IPS DF 6.9 (cell line): Measurements from ENCODE around the gene VPS39.

Source experiments
- DNase-seq: peaks from one replicate; pipeline ENCODE4 v3.0.0-alpha.2; 2013; ENCODE audit warnings: low read depth, low spot score
- H3K27ac ChIP-seq: one replicate; pipeline ENCODE4 v1.5.1; 2013; ENCODE audit warnings: low read length, control low read depth
- H3K27me3 ChIP-seq: 2 replicates; pipeline ENCODE4 v1.6.1; 2013; ENCODE audit warnings: mild to moderate bottlenecking, low read length; ENCODE audit not compliant: control insufficient read depth, insufficient read depth
- H3K36me3 ChIP-seq: 2 replicates; pipeline ENCODE4 v1.6.1; 2013; ENCODE audit warnings: low read length; ENCODE audit not compliant: control insufficient read depth, insufficient read depth
- H3K4me1 ChIP-seq: 2 replicates; pipeline ENCODE4 v1.6.1; 2013; ENCODE audit warnings: low read length; ENCODE audit not compliant: control insufficient read depth, insufficient read depth
- H3K4me3 ChIP-seq: 2 replicates; pipeline ENCODE4 v1.5.1; 2013; ENCODE audit warnings: mild to moderate bottlenecking, low read length
- H3K9me3 ChIP-seq: 2 replicates; pipeline ENCODE4 v1.6.1; 2013; ENCODE audit warnings: low read length, inconsistent platforms; ENCODE audit not compliant: control insufficient read depth, insufficient read depth
- WGBS: extraction: QIAGEN DNeasy Blood & Tissue Kit; methylation state at CpG from one replicate; pipeline ENCODE4 v1.1.7; 2013; ENCODE audit warnings: mixed read lengths, missing lambda C conversion rate; ENCODE audit not compliant: insufficient read length, insufficient coverage; 5-methylcytosine and 5-hydroxymethylcytosine counted together

VPS39 gene

DNA sequence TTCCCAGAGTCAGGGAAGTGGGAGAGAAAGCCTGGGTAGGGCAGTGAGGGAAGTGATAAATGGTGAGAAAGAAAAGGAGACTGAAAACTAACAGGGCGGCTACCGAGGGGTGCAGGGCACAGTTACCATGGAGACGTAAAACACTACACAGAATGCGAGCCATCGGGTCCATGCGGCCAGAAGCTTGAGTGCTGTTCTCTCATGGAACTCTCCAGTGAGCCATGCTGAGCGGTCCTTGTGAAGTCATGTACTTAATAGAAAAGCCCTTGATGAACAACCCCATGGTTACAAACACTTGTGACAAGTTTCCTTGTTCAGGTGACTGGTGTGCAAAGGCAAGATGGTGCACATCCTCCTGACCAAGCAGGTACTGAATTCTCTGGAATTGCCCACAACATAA, 48.0 kb downstream of the VPS39 start:
- no CpG with 5 or more reads among the region's 7 CpGs for WGBS
- Histone ChIP-seq H3K27me3 (no peaks in the 10 kb centered on the region), H3K4me1 (no peaks in the 10 kb centered on the region), H3K4me3 (no peak overlapping the region), H3K36me3 (peaks cover 22% of the 10 kb centered on the region), H3K27ac (no peak overlapping the region), H3K9me3 (no peaks in the 10 kb centered on the region)
- DNase-seq = no peak

DNA sequence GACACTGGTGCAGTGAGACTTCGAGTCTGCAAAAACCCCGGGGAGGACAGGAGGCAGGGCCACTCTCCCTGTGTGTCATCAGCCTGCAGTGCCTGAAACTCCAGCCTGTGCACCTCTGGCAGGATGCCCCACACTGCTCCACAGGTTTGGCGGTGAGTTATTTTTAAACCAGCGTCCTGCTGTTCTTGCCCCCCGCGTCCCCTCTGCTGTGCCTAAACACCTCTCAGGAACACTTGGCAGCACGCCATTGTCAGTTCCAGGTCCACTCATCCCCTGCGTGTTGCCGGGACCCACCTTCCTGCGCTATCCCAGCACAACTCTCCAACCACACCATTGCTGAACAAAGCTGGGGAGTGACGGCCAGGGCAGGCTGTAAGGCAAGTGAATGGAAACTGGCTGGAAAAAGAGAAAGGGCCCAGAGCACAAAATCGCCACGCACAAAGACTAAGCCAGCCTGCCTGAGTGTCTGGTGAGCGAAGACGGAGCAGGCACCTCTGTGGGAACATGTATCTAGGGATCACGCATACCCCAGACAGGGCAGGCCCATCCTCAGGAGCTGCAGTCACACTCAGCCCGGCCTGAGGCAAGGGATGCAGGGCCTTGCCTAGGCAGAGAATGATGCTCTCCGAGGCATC, 48.6 kb downstream of the VPS39 start:
- no peaks in the 10 kb centered on the region for H3K27me3 ChIP-seq
- no peak overlapping the region for H3K27ac ChIP-seq
- no CpG with 5 or more reads among the region's 18 CpGs for WGBS
- H3K4me3 ChIP-seq = no peak overlapping the region
- peaks cover 22% of the 10 kb centered on the region for H3K36me3 ChIP-seq
- H3K4me1 ChIP-seq = no peaks in the 10 kb centered on the region
- DNase-seq = no peak
- H3K9me3 ChIP-seq = no peaks in the 10 kb centered on the region

DNA sequence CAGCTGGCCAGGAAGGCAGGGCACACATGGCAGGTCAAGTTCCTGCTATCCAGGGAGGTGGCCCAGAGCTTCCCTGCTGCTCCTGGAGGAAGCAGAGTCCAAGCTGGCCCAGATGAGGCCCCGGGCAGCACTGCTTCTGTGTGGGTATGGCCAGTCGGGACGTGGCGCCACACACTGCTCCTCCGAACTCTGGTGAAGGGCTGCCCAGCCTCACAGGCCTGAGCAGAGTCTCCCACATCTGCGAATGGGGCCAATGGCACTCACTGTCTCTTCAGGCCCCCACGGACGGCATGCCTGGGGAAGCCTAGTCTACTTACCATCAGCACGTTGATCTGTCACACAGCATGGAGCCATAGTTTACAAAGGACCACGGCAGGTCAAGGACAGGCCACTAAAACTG, 49.2 kb downstream of the VPS39 start:
- H3K36me3 ChIP-seq = peaks cover 22% of the 10 kb centered on the region
- DNase-seq = no peak

DNA sequence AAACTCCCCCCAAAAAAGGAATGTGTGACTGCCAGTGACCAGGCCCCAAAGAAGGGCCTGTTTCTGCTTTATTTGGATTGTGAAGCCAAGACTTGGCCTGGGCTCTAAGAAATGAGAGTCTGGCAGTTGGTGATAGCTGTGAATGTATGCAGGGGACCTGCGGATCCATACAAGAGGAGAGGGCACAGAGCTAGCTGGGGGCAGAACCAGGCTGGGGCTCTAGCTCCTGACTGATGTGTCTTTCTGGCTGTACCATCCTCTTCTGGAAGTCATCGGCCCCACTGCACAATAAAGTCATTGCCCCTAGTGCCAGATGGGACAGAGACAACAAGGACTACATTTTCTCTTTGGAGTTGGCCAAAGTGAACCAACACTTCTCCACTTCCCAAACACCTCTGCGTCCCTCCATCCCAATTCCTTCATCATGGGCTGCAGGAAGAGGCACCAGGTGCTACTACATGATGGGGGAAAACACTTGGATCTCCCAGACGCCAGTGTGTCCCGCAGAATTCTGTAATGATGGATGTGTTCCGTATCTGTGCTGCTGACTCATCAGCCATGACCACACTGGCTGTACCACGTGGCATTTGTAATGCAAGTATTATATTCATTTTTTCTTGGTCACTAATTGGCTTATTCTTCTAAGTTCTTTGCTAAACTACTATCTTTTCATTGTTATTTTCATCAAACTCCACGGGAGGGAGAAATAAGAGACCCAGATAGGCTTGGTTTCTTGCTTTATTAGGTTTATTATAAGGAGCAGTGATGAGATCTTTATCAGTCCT, 49.9 kb downstream of the VPS39 start:
- Histone ChIP-seq H3K27ac (no peak overlapping the region), H3K4me3 (no peak overlapping the region), H3K27me3 (no peaks in the 10 kb centered on the region), H3K4me1 (no peaks in the 10 kb centered on the region), H3K9me3 (no peaks in the 10 kb centered on the region), H3K36me3 (peaks cover 18% of the 10 kb centered on the region)
- no CpG with 5 or more reads among the region's 8 CpGs for WGBS
- no peak for DNase-seq

More for the DNA sequence above, 49.2 kb downstream of the VPS39 start:
- H3K4me1 ChIP-seq = no peaks in the 10 kb centered on the region
- no peak overlapping the region for H3K27ac ChIP-seq
- no CpG with 5 or more reads among the region's 10 CpGs for WGBS
- H3K9me3 ChIP-seq = no peaks in the 10 kb centered on the region
- H3K27me3 ChIP-seq = no peaks in the 10 kb centered on the region
- H3K4me3 ChIP-seq = no peak overlapping the region

DNA sequence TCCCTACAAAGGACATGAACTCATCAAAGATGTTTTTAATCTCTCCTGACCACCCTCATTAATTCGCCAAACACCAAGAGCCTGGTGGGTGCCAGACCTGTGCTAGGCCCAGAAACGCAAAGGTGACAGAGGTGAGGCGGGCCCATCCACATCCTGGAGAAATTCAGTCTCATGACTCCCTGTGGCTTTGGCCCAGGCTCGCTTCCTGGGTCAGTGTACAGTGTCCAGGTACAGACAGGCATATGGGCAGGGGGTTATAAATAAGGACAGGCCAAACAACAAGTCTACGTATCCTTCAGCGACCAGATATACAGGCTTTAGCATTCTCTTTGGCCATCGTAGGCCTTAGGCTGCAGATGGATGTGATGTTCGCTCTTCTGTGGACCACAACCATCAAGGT, 50.7 kb downstream of the VPS39 start:
- H3K27ac ChIP-seq = no peak overlapping the region
- no peak overlapping the region for H3K4me3 ChIP-seq
- H3K4me1 ChIP-seq = no peaks in the 10 kb centered on the region
- peaks cover 16% of the 10 kb centered on the region for H3K36me3 ChIP-seq
- no peaks in the 10 kb centered on the region for H3K27me3 ChIP-seq
- WGBS = no CpG with 5 or more reads among the region's 8 CpGs
- no peak for DNase-seq
- no peaks in the 10 kb centered on the region for H3K9me3 ChIP-seq

DNA sequence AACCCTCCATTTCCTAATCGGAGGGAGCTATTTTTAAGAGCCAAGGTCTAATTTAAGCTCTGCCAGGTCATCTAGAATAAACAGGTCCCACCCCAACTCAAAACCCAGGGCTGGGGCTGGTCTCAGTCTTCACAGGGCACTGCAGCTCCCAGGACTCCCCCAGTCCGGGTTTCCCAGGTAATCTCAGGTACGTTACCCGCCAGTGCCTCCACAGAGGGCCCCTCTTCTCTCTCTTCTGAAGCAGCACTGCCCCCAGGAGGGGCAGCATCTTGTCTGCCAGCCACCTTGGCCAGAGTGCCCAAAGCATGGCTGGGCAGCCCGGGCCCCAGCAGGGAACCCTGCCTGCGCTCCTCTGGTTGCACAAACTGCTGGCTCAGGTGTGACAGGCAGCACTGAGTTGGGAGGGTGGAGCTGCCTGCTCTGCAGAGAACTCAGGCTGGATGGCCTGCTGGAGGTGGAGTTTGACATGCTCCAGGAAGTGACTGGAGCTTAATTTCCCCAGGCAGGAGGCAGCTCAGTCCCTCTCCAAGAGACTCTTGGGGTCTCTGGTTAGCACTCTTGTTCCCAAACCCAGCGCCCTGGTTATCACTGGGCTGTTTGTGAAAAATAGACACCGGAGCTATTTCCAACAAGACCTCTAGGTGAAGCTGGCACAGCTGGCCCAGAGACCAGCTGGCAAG, 51.7 kb downstream of the VPS39 start, which contains the start of gene PLA2G4F:
Gene PLA2G4F, minus strand, starts transcription at position 394 of the 680 bp plus-strand sequence. Its CDS starts 87 bp downstream, at position 307.
- no peak for DNase-seq
- Histone ChIP-seq H3K27me3 (no peaks in the 10 kb centered on the region), H3K36me3 (peaks cover 9% of the 10 kb centered on the region), H3K9me3 (no peaks in the 10 kb centered on the region), H3K4me1 (no peaks in the 10 kb centered on the region), H3K4me3 (no peak within 1 kb of the TSS), H3K27ac (no peak within 1 kb of the TSS)
- WGBS = no CpG with 5 or more reads among the region's 8 CpGs

DNA sequence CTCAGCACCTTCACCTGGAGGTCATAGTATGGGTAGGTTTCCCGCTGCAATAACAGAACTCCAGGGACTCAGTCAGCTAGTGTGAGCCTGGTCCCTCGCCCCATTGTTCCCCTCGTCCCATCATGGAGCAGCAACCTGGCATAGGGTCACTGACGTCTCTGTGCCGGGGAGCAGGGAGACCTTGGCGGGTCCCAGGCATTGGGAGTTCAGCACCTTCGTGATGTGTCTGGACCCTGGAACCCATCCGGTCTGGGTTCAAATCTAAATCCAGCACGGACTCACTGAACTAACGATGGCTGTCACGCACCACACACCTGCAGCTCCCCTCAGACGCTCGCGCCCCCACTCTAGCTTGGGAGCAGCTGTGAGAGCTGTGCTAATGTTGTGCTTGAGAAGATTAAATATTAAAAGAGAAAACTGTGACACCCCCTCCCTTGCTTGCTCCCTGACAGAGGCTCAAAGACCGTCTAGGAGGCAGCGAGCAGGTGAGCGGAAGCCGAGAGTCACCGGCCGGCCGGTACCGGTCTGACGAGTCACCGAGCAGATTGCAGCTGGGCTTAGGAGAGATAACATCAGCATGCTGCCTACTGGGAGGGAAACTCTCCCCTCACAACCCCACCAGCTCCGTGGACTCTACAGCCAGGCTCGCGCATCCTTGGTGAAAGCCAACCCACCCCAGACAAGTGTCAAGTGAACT, 52.4 kb downstream of the VPS39 start:
- H3K27me3 ChIP-seq = no peaks in the 10 kb centered on the region
- peaks cover 9% of the 10 kb centered on the region for H3K36me3 ChIP-seq
- H3K4me3 ChIP-seq = no peak overlapping the region
- H3K4me1 ChIP-seq = no peaks in the 10 kb centered on the region
- H3K9me3 ChIP-seq = no peaks in the 10 kb centered on the region
- H3K27ac ChIP-seq = no peak overlapping the region
- WGBS = no CpG with 5 or more reads among the region's 27 CpGs
- no peak for DNase-seq

DNA sequence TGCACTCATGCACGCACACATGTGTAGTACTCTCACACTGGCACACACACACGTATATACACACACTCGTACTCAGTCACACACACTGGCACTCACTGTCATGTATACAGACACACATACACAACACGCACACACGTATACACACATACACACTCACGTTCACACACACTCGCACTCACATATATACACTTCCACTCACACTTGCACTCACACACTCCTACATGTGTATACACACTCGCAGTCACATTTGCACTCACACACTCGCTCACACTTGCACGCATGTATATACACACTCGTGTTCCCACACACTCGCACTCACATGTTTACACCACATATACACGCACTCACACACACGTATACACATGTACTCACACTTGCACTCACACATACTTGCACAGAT, 53.1 kb downstream of the VPS39 start:
- no peak for DNase-seq
- no peak overlapping the region for H3K4me3 ChIP-seq
- no peak overlapping the region for H3K27ac ChIP-seq
- peaks cover 9% of the 10 kb centered on the region for H3K36me3 ChIP-seq
- no peaks in the 10 kb centered on the region for H3K27me3 ChIP-seq
- no peaks in the 10 kb centered on the region for H3K9me3 ChIP-seq
- WGBS = 100% methylated on average over 5 of the region's 14 CpGs
- no peaks in the 10 kb centered on the region for H3K4me1 ChIP-seq

DNA sequence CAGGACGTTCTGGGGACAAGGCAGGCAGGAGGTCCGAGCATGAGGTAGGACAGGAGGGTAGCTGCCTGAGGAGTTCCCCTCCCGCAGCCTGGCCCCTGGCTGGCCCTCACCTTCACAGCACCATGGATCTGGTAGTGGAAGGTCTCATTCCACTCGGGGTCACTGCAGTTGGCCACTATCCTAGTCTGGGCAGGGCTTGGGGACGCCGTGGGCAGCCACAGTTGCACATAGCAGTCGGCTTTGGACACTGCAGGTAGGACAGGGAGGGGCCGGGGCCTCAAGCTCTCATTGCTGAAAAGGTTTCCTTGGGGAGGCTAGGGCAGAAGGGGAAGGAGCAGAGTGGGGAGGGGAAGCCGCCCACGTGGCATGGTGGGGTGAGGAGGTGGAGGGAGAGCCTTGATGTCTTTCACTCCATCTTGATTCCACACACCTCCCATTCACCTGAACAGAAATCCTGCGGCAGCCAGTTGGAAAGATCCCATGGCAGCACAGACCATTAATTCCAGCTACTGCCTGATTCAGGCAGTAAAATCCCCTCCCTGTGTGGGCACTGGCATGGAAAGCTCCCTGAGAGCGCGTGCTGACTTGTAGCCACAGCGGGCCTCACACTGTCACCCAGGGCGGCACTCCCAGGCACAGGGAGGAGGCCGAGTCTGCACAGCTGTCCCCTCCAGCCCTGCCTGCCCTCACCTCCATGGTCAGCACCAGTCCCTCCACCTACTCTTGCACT, 53.7 kb downstream of the VPS39 start:
- H3K4me3 ChIP-seq = no peak overlapping the region
- WGBS = no CpG with 5 or more reads among the region's 16 CpGs
- peaks cover 7% of the 10 kb centered on the region for H3K36me3 ChIP-seq
- H3K9me3 ChIP-seq = no peaks in the 10 kb centered on the region
- no peak overlapping the region for H3K27ac ChIP-seq
- no peaks in the 10 kb centered on the region for H3K4me1 ChIP-seq
- no peaks in the 10 kb centered on the region for H3K27me3 ChIP-seq
- DNase-seq = no peak

DNA sequence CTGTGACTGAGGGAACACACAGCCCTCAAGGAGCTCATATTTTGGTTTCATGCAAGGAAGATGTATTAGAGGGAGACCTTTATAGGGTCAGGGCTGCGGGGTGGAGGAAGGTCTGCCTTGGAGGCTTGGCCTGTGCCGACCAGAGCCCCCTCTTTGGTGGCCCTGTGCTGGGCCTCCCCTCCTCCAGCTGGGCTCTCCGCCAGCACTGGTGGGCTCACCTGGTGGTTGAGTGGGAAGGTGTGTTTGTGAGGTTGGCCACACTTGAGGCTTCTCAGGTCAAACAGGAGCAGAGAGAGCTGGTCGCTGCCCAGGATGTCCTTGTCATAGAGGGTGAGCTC, 54.3 kb downstream of the VPS39 start:
- WGBS = no CpG with 5 or more reads among the region's 4 CpGs
- no peak overlapping the region for H3K27ac ChIP-seq

More for the DNA sequence above, 54.3 kb downstream of the VPS39 start:
- no peaks in the 10 kb centered on the region for H3K9me3 ChIP-seq
- no peaks in the 10 kb centered on the region for H3K4me1 ChIP-seq
- no peak for DNase-seq
- no peaks in the 10 kb centered on the region for H3K27me3 ChIP-seq
- no peak overlapping the region for H3K4me3 ChIP-seq
- peaks cover 2% of the 10 kb centered on the region for H3K36me3 ChIP-seq
